GM19238 (cell line): ENCODE data around the gene GLYATL2.

Experiments
- DNase-seq: peaks from one replicate; pipeline ENCODE4 v3.0.0; 2011; ENCODE audit warnings: low spot score; ENCODE audit not compliant: insufficient read length

The GLYATL2 gene

DNA sequence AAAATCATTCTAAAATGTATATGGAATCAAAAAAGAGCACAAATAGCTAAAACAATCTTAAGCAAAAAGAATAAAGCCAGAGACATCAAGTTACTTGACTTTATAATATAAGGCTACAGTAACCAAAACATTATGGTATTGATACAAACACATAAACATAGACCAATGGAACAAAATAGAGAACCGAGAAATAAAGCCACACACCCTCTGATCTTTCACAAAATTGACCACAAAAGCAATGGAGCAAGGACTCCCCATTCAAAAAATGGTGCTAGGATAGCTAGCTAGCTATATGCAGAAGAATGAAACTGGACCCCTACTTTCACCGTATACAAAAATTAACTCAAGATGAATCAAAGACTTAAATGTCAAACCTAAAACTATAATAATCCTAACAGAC, 43.2 kb downstream of the GLYATL2 start:
- DNase-seq: no peak

DNA sequence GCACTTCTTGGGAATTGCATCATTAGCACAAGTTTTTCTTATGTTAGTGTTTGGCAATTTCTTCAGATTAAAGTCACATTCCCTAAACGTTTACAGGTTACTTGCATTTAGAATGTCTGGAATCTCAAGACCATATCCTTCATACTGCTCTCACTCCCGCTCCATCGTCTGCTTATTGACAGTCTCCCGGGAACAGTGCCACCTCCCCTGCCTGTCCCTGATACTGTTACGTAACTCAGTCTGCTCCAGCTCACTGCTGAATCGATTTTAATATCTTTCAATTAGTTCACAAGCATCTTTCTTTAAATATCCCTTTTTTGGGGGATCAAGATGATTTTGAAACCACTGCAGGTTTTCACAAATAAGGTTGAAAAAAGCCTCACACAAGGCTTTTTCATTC, 48.2 kb downstream of the GLYATL2 start:
- no peak for DNase-seq

DNA sequence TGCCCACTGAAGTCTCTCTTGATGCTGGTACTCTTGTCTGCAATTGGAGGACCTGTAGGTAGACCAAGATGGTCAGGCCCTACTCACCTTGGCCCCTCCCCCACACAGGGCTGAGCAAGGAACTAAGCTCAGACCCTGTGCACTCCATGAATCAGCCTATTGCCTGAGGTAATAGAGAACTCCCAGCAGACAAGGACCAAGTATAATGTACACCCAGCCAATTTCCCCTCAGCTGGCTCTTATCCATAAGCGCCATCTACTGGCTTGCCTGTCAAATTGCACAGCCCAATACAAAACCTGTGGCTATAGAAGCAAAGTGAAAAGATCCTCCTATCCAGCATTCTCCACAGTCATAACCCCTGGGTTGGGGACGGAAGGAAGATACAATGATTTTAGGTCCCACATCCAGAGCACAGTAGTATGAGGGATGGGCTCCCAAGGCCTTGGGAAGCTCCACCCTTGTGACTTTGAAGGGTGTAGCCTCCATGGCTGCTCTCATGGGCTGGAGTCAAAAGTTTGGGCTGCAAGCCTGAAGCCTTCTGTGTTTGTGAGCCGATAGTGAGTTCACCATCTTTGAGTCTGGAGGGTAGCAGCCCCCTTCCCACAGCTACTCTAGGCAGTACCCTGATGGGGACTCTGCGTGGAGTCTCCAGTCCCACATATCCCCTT, 56.0 kb downstream of the GLYATL2 start:
- peak; percentile 4 for DNase-seq

DNA sequence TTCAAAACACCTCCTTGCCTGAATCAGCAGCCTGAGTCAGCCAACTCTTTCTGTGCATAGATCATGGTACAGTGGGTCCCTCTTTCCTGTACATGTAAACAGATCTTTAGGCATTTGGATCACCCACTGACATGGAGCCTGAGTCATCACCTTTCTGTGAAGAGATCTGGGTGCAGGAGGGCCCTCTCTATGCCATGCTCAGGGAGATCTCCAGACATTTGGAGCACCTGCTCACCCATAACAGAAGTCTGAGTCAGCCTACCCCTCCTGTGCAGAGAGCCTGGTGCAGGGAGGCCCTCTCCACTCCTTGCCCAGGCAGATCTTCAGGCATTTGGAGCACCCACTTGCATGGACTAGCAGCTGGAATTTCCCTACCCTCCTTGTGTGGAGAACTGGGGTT, 56.6 kb downstream of the GLYATL2 start:
- no peak for DNase-seq

DNA sequence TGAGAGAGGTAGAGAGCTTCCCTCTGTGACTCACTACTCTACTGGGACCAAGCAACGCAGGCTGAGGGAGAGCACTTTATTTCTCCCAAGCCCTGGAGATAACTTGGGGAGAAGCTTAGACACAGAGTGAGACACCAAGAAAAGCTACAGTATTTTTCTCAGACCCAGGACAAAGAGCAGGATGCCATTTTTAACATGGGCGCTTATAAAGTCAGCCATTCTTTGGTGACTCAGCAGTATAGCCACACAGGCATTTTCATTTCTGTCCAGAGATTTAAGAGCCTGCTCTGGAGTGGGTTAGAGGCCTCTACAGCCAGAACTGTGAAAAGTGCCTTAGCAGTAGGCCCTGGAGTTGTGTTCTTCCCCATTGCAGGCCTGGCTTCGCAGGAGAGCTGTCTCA, 57.8 kb downstream of the GLYATL2 start:
- DNase-seq: no peak

DNA sequence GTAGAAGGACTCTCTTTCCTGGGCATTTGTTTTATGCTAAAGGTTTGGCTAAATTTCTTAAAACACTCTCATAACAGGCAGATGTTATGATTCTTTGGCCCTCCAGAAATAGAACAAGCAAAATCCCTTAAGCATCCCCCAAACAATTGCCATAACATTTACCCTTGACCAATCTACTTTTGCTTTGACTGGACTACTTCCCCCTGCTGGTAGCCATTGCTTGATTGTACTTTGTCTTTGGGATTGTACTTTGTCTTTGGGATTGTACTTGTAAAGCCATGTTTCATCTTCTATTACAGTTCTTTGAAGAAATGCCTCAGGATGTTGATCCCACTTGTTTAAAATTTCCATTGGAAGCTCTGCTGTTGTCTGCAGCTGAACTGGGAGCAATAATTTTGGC, 59.5 kb downstream of the GLYATL2 start:
- DNase-seq: no peak
